Measurements from ENCODE around the gene PACRG. TPM values are rescaled to one million over a fixed set of nuclear protein-coding genes. Genes with fewer than 3 reads are reported as not detected.

Gene PACRG
- total and polyA plus RNA-seq, 2 donors: 2.2 to 5.6 TPM

DNA sequence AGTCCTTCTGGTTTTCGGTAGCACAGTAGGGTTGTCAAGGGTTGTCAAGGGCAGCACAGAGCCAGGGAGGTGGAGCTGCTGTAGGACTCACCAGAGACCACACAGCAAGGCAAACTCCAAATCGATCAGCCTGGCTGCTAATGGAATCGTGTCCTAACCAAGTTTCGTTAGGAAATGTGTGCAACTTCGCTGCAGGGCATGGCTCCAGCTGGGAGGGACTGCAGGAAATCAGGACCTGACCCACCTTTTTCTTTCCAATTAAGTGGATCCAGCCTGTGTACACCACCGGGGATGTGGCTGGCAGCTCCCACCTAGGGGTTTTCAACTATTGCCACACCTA is 435.1 kb downstream of the PACRG start:
- no peaks in the 10 kb centered on the region for H3K4me1 ChIP-seq (ENCODE audit: insufficient read depth)
- no peak for DNase-seq (ENCODE audit: extremely low spot score)
- 77% methylated on average over 6 of the region's 6 CpGs for WGBS

DNA sequence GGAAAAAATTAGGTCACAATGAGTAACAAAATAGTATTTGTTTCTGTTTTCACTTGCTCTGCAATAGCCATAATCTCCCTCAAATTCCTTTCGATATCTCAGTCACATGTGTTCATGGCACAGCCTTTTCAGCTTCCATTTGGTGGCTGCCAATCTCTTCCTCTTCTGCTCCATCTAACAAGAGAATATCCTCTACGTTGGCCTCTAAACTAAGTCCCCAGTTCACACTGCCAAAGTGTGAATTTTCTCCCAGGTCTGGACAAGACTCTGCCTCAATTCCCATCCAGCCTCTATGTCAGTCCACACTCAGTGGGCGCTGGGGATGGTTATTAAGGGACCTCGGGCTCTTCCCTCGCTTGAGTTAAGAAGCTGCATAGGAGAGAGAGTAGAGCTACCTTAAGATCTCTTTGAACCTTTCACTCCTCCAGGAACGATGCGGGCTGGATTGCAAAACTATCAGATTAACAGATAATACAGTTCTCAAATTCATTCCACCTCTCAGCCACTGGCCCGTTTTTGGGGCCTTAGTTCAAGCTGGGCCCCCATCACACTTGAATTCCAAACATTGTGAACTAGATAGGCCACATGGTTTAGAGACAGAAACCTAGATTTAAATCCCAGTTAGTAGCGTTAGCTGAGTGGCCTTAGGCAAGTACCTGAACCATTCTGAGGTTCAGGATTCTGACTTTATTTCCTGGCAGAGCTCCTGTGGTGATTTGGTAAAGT is 436.6 kb downstream of the PACRG start:
- Histone ChIP-seq H3K4me3 (ENCODE audit: low read depth, low read length) (no peak overlapping the region), H3K27ac (ENCODE audit: low read depth) (no peak overlapping the region), H3K36me3 (ENCODE audit: insufficient read depth) (no peaks in the 10 kb centered on the region), H3K4me1 (ENCODE audit: insufficient read depth) (no peaks in the 10 kb centered on the region)
- 80% methylated on average over 9 of the region's 9 CpGs for WGBS
- no peak for DNase-seq (ENCODE audit: extremely low spot score)

More for the DNA sequence above, 435.1 kb downstream of the PACRG start:
- no peaks in the 10 kb centered on the region for H3K36me3 ChIP-seq (ENCODE audit: insufficient read depth)
- no peak overlapping the region for H3K27ac ChIP-seq (ENCODE audit: low read depth)
- H3K4me3 ChIP-seq (ENCODE audit: low read depth, low read length): no peak overlapping the region

DNA sequence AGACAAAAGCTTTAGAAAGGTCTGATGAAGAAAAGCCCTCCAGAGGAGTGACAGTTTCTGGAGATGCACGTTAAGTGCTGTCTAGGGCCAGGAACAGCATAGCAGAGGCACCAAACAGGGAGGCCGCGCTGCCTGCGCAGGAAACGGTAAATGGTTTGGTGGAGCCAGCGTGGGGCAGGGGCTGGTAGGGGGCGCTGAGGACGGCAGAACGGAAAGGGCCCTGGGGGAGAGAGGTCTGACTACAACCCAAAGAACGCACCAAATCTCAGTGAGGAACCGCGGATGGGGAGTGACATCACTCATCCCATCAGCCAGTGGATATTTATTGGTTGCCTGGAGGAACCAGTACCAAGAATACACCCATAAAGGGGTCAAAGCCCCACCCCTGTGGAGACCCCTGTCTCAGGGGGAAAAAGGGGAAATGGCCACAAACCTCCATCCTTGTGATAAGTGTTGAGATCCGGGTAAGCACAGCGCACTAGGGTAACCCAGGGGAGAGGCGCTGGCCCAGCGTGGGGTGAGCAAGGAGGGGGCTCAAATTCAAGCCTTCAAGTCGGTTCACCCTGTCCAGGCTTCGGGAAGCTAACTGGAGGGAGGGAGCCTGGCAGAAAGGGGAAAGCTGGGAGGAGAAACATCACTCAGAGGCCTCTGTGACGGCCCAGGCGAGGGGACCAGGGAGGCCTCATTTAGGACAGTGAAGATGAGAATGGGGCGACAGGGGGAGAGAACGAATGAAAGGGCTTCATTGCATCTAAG is 437.6 kb downstream of the PACRG start:
- Histone ChIP-seq H3K36me3 (ENCODE audit: insufficient read depth) (no peaks in the 10 kb centered on the region), H3K4me3 (ENCODE audit: low read depth, low read length) (no peak overlapping the region), H3K4me1 (ENCODE audit: insufficient read depth) (no peaks in the 10 kb centered on the region), H3K27ac (ENCODE audit: low read depth) (no peak overlapping the region)
- WGBS: 89% methylated on average over 22 of the region's 22 CpGs
- DNase-seq (ENCODE audit: extremely low spot score): no peak

DNA sequence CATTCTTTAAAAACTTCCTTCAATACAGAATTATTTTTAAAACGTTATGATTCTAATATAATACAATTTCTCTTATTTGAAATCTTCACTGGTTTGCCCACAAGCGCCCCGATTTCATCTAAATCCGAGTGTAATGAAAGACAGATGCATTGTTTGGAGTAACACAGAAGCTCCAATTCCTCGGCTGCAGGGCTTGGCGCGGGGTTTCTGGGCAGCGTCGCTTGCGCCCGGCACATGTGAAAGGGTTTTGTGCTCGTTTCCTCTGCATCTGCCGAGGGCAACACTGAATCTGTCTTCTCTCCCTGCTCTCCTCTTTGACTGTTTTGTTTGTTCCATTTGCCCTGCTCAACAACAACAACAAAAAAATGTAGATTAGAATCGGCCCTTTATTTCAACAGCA is 438.1 kb downstream of the PACRG start:
- no peak overlapping the region for H3K27ac ChIP-seq (ENCODE audit: low read depth)
- WGBS: 57% methylated on average over 14 of the region's 14 CpGs
- H3K4me3 ChIP-seq (ENCODE audit: low read depth, low read length): no peak overlapping the region
- H3K36me3 ChIP-seq (ENCODE audit: insufficient read depth): no peaks in the 10 kb centered on the region
- H3K4me1 ChIP-seq (ENCODE audit: insufficient read depth): no peaks in the 10 kb centered on the region
- no peak for DNase-seq (ENCODE audit: extremely low spot score)

- no peaks in the 10 kb centered on the region for H3K36me3 ChIP-seq (ENCODE audit: insufficient read depth)
- DNase-seq (ENCODE audit: extremely low spot score): no peak
Measured at GRCh38 chr6:163166507-163166906, 438.7 kb downstream of the PACRG start.

DNA sequence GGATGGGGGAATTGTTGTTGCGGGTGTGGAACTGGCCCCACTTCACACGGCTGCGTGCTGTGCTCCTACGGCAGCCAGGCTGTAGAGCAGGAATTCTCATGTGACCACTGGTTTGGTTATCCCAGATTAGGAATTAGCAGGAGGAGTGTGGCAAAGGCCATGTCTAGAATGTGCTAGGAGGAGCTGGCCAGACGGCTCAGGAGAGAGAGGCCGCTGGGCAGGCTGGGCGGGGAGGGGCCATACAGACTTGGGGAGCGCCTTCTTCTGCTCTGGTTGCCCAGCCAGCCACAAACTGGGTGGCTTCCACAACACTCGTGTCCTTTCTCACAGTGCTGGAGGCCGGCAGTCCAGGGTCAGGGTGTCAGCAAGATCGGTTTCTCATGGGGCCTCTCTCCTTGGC is 441.7 kb downstream of the PACRG start:
- H3K4me1 ChIP-seq (ENCODE audit: insufficient read depth): no peaks in the 10 kb centered on the region
- no peak overlapping the region for H3K4me3 ChIP-seq (ENCODE audit: low read depth, low read length)
- no peak for DNase-seq (ENCODE audit: extremely low spot score)
- 96% methylated on average over 11 of the region's 11 CpGs for WGBS
- no peaks in the 10 kb centered on the region for H3K36me3 ChIP-seq (ENCODE audit: insufficient read depth)
- no peak overlapping the region for H3K27ac ChIP-seq (ENCODE audit: low read depth)

More at GRCh38 chr6:163166507-163166906, 438.7 kb downstream of the PACRG start:
- 82% methylated on average over 3 of the region's 3 CpGs for WGBS
- Histone ChIP-seq H3K4me1 (ENCODE audit: insufficient read depth) (no peaks in the 10 kb centered on the region), H3K4me3 (ENCODE audit: low read depth, low read length) (no peak overlapping the region), H3K27ac (ENCODE audit: low read depth) (no peak overlapping the region)

- 90% methylated on average over 14 of the region's 14 CpGs for WGBS
- H3K36me3 ChIP-seq (ENCODE audit: insufficient read depth): no peaks in the 10 kb centered on the region
- H3K4me3 ChIP-seq (ENCODE audit: low read depth, low read length): no peak overlapping the region
- H3K4me1 ChIP-seq (ENCODE audit: insufficient read depth): no peaks in the 10 kb centered on the region
- no peak for DNase-seq (ENCODE audit: extremely low spot score)
- H3K27ac ChIP-seq (ENCODE audit: low read depth): no peak overlapping the region
Measured at GRCh38 chr6:163170294-163170883, 442.6 kb downstream of the PACRG start.

- 87% methylated on average over 6 of the region's 6 CpGs for WGBS
- no peak overlapping the region for H3K27ac ChIP-seq (ENCODE audit: low read depth)
- DNase-seq (ENCODE audit: extremely low spot score): no peak
Measured at GRCh38 chr6:163173741-163174140, 446.0 kb downstream of the PACRG start.

DNA sequence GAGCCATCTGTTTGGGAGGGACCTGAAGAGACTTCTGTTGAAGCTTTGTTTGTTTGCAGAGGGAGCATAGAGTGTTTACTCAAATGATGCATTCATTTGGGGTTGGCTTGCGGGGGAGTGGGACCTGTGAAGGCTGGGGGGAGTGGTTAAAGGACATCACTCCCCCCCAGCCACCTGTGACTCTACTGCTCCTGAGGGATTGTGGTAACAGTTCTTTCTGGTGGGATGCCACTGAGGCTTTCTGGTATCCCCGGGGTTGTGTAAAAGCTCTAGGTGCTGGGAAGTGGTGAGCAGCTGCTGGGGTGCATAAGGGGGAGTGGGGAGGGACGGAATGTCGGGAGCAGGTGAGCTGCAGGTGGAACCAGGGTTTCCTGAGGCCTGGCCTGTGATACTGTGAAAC is 447.5 kb downstream of the PACRG start:
- WGBS: 67% methylated on average over 4 of the region's 4 CpGs
- Histone ChIP-seq H3K4me1 (ENCODE audit: insufficient read depth) (no peaks in the 10 kb centered on the region), H3K36me3 (ENCODE audit: insufficient read depth) (no peaks in the 10 kb centered on the region), H3K4me3 (ENCODE audit: low read depth, low read length) (no peak overlapping the region), H3K27ac (ENCODE audit: low read depth) (no peak overlapping the region)
- no peak for DNase-seq (ENCODE audit: extremely low spot score)

More at GRCh38 chr6:163173741-163174140, 446.0 kb downstream of the PACRG start:
- Histone ChIP-seq H3K4me1 (ENCODE audit: insufficient read depth) (no peaks in the 10 kb centered on the region), H3K4me3 (ENCODE audit: low read depth, low read length) (no peak overlapping the region), H3K36me3 (ENCODE audit: insufficient read depth) (no peaks in the 10 kb centered on the region)

GRCh38 chr6:163176097-163176496 is 448.3 kb downstream of the PACRG start:
- Histone ChIP-seq H3K27ac (ENCODE audit: low read depth) (no peak overlapping the region), H3K4me3 (ENCODE audit: low read depth, low read length) (no peak overlapping the region), H3K36me3 (ENCODE audit: insufficient read depth) (no peaks in the 10 kb centered on the region), H3K4me1 (ENCODE audit: insufficient read depth) (no peaks in the 10 kb centered on the region)
- no peak for DNase-seq (ENCODE audit: extremely low spot score)
- 71% methylated on average over 3 of the region's 3 CpGs for WGBS

- Histone ChIP-seq H3K36me3 (ENCODE audit: insufficient read depth) (no peaks in the 10 kb centered on the region), H3K4me3 (ENCODE audit: low read depth, low read length) (no peak overlapping the region), H3K27ac (ENCODE audit: low read depth) (no peak overlapping the region), H3K4me1 (ENCODE audit: insufficient read depth) (no peaks in the 10 kb centered on the region)
- DNase-seq (ENCODE audit: extremely low spot score): no peak
- 87% methylated on average over 4 of the region's 4 CpGs for WGBS
Measured at GRCh38 chr6:163177007-163177406, 449.2 kb downstream of the PACRG start.

- Histone ChIP-seq H3K4me3 (ENCODE audit: low read depth, low read length) (no peak overlapping the region), H3K27ac (ENCODE audit: low read depth) (no peak overlapping the region), H3K4me1 (ENCODE audit: insufficient read depth) (no peaks in the 10 kb centered on the region), H3K36me3 (ENCODE audit: insufficient read depth) (no peaks in the 10 kb centered on the region)
- 94% methylated on average over 11 of the region's 11 CpGs for WGBS
- no peak for DNase-seq (ENCODE audit: extremely low spot score)
Measured at GRCh38 chr6:163177892-163178420, 450.2 kb downstream of the PACRG start.

DNA sequence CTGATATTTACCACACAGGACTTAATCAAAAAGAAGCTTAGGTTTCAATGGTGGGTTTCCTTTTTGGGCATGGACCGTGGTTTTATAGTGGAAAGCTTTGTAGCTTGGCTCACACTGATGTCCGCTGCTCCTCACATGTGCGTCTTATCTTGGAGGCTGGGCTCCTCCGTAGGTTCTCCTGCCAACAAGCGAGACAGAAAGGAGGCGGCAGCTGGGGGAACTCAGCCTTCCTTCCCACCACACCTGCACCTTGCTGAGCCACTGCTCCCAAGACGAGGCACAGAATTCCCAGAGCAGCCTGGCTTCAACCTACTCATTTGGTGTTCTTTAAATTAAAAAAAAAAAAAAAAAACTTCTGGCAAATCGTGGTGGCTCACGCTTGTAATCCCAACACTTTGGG is 451.3 kb downstream of the PACRG start:
- Histone ChIP-seq H3K36me3 (ENCODE audit: insufficient read depth) (no peaks in the 10 kb centered on the region), H3K27ac (ENCODE audit: low read depth) (no peak overlapping the region), H3K4me1 (ENCODE audit: insufficient read depth) (no peaks in the 10 kb centered on the region), H3K4me3 (ENCODE audit: low read depth, low read length) (no peak overlapping the region)
- no peak for DNase-seq (ENCODE audit: extremely low spot score)
- WGBS: 51% methylated on average over 9 of the region's 9 CpGs

- DNase-seq (ENCODE audit: extremely low spot score): no peak
- H3K36me3 ChIP-seq (ENCODE audit: insufficient read depth): no peaks in the 10 kb centered on the region
- WGBS: 90% methylated on average over 7 of the region's 7 CpGs
- no peak overlapping the region for H3K27ac ChIP-seq (ENCODE audit: low read depth)
- no peak overlapping the region for H3K4me3 ChIP-seq (ENCODE audit: low read depth, low read length)
- H3K4me1 ChIP-seq (ENCODE audit: insufficient read depth): no peaks in the 10 kb centered on the region
Measured at GRCh38 chr6:163179721-163180120, 451.9 kb downstream of the PACRG start.

Data from urinary bladder (tissue), 4 donors.